T-helper 2 cell treated with Interferon-gamma antibody and Interleukin-4, amounts not matched to agents 5 μg/mL and 100 μg/mL, for 36 hours (primary cell): ENCODE data around the gene SHISAL1.

Source experiments
- DNase-seq: peaks from one replicate; pipeline ENCODE4 v3.0.0; 2021; ENCODE audit warnings: low spot score
- H3K27ac Mint-ChIP-seq: one replicate; pipeline ENCODE4 v1.8.0; 2021; ENCODE audit warnings: mild to moderate bottlenecking, mixed read lengths
- H3K27me3 Mint-ChIP-seq: one replicate; pipeline ENCODE4 v1.8.0; 2021; ENCODE audit warnings: low read depth, mixed read lengths
- H3K36me3 Mint-ChIP-seq: one replicate; pipeline ENCODE4 v1.8.0; 2021; ENCODE audit warnings: low read depth, mixed read lengths
- H3K4me1 Mint-ChIP-seq: one replicate; pipeline ENCODE4 v1.8.0; 2021; ENCODE audit warnings: low read depth, mixed read lengths
- H3K4me3 Mint-ChIP-seq: one replicate; pipeline ENCODE4 v1.8.0; 2022; ENCODE audit warnings: mild to moderate bottlenecking, moderate library complexity, mixed read lengths
- H3K9me3 Mint-ChIP-seq: one replicate; pipeline ENCODE4 v1.8.0; 2021; ENCODE audit warnings: mixed read lengths

Gene SHISAL1

DNA sequence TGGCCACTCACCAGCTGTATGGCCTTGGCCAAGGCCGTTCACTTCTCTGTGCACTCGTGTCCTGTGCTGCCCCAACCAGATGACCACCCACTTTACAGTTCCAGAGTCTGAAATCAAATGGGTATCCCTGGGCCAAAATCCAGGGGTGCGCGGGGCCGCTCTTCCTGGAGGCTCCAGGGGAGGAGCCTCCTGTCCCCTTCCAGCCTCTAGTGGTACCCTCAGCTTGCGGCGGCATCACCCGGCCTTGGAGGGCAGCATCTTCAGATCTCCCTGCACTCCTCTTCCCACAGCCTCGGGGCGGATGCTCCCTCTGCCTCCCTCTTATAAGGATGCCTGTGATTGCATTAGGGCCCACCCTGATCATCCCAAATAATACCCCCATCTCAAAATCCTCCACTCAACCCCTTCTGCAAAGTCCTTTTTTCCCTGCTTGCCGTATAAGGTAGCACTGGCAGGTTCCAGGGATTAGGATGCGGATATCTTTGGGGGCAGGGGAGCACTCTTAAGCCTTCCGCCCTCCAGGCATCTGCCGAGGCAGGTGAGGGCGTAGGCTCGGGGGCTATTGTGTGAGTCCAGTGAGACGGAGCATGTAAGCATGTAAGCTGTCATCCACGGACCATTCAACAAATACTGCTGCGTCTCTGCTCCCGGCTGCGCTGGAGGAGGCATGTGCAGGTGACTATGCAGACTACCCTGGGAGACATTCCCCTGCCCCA lies 24.4 kb upstream of the SHISAL1 start:
- H3K27ac Mint-ChIP-seq: no peak overlapping the region
- DNase-seq: no peak
- no peaks in the 10 kb centered on the region for H3K9me3 Mint-ChIP-seq
- no peaks in the 10 kb centered on the region for H3K4me1 Mint-ChIP-seq
- H3K27me3 Mint-ChIP-seq: peaks cover 10% of the 10 kb centered on the region
- no peak overlapping the region for H3K4me3 Mint-ChIP-seq
- H3K36me3 Mint-ChIP-seq: no peaks in the 10 kb centered on the region

DNA sequence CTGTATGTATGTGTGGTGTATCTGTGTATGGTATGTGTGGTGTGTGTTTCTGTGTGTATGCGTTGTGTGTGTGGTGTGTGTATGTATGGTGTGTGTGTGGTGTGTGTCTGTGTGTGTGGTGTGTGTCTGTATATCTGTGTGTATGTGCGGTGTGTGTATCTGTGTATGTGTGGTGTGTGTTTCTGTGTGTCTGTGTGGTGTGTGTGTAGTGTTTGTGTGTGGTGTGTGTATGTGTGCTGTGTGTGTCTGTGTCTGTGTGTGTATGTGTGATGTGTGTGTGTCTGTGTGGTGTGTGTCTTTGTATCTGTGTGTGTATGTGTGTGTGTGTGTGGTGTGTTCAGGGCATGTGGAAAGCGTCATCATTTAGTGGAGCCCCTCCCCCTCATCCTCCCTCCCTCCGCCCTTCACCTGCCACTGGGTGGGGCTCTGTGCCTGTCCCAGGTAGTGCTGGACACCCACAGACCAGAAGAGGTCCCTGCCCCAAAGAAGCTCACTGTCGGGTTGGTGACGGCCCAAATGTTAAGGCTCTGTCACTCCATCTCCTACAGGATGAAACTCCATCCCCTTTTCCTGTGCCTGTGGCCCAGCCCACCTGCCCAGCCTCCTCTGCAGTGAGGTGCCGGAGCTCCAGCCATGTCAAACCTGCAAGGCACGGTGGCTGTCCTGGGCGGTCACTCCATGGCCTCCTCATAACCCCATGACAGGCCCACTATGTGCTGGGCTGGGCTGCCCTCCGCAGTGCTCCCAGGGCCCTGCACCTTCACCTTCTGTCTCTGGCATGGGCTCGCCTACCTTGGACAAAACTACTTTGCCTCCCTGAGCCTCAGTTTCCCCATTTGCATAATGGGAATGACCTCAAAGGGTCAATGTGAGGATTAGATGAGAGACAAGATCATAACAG lies 23.4 kb upstream of the SHISAL1 start:
- Mint-ChIP-seq H3K4me3 (no peak overlapping the region), H3K4me1 (no peaks in the 10 kb centered on the region), H3K9me3 (no peaks in the 10 kb centered on the region), H3K36me3 (no peaks in the 10 kb centered on the region), H3K27me3 (peaks cover 13% of the 10 kb centered on the region), H3K27ac (no peak overlapping the region)
- no peak for DNase-seq

GRCh38 chr22:44335066-44335839 lies 22.5 kb upstream of the SHISAL1 start:
- no peak for DNase-seq
- no peak overlapping the region for H3K4me3 Mint-ChIP-seq
- H3K27me3 Mint-ChIP-seq: peaks cover 16% of the 10 kb centered on the region
- no peaks in the 10 kb centered on the region for H3K4me1 Mint-ChIP-seq
- no peak overlapping the region for H3K27ac Mint-ChIP-seq
- no peaks in the 10 kb centered on the region for H3K36me3 Mint-ChIP-seq
- H3K9me3 Mint-ChIP-seq: no peaks in the 10 kb centered on the region

DNA sequence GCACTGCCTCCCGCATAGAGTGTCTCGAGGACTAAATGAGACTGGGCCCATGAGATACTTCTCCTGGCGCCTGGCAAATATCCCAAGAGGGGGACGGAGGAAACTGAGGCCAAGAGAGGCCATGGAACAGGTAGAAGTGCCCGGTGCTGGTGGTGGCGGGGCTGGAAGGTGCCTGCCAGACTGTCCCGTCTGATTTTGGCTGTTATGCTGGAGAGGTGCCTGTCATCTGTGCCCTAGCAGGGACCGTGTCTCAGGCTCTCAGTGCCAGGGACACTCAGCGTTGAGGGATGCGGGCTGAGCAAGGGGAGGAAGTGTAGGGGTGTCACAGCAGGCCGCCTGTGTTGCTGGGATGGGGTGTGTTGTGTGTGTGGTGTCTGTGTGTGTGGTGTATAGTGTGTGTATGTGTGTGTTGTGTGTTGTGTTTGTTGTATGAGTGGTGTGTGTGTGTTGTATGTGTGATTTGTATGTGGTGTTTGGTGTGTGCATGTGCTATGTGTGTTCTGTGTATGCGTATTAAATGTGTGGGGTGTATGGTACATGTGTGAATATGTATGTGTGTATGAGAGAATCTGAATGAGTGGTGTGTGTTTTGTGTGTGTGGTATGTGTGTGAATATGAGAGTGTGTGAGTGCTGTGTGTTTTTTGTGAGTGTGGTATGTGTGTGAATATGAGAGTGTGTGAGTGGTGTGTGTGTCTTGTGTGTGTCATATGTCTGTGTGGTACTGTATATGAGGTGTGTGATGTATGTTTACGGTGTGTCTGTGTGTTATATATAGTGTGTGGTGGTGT lies 21.3 kb upstream of the SHISAL1 start:
- Mint-ChIP-seq H3K27ac (no peak overlapping the region), H3K4me3 (no peak overlapping the region), H3K27me3 (peaks cover 28% of the 10 kb centered on the region), H3K4me1 (peaks cover 7% of the 10 kb centered on the region), H3K36me3 (no peaks in the 10 kb centered on the region), H3K9me3 (no peaks in the 10 kb centered on the region)
- no peak for DNase-seq

DNA sequence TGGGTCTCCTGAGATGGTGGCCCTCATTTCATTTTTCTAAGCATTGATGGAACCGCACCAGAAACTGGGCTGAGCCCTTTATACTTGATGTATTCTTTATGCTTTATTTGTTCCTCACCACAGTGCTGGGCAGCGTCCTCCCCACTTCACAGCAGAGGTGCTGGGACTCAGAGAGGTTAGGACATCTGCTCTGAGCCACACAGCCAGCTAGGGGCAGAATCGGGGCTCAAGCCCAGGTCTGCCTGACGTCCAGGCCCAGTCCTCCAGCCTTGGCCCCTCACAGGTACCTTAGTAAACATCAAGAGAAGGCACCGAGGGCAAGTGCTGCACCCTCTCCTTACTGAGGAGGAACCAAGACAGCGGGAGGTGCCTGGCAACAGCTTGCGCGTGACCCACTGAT lies 20.2 kb upstream of the SHISAL1 start:
- Mint-ChIP-seq H3K36me3 (no peaks in the 10 kb centered on the region), H3K27ac (no peak overlapping the region), H3K27me3 (peaks cover 35% of the 10 kb centered on the region), H3K9me3 (no peaks in the 10 kb centered on the region), H3K4me1 (peaks cover 8% of the 10 kb centered on the region), H3K4me3 (no peak overlapping the region)
- DNase-seq: no peak

- no peaks in the 10 kb centered on the region for H3K9me3 Mint-ChIP-seq
- no peak overlapping the region for H3K27ac Mint-ChIP-seq
- H3K36me3 Mint-ChIP-seq: no peaks in the 10 kb centered on the region
- DNase-seq: no peak
- H3K27me3 Mint-ChIP-seq: peaks cover 44% of the 10 kb centered on the region
- H3K4me1 Mint-ChIP-seq: peaks cover 8% of the 10 kb centered on the region
- peak overlapping the region; percentile 35 for H3K4me3 Mint-ChIP-seq
Measured at GRCh38 chr22:44331881-44332714, 19.3 kb upstream of the SHISAL1 start.

- peaks cover 9% of the 10 kb centered on the region for H3K4me1 Mint-ChIP-seq
- peaks cover 55% of the 10 kb centered on the region for H3K27me3 Mint-ChIP-seq
- H3K9me3 Mint-ChIP-seq: no peaks in the 10 kb centered on the region
- H3K27ac Mint-ChIP-seq: no peak overlapping the region
- no peak for DNase-seq
- H3K36me3 Mint-ChIP-seq: no peaks in the 10 kb centered on the region
- no peak overlapping the region for H3K4me3 Mint-ChIP-seq
Measured at GRCh38 chr22:44330744-44331660, 18.3 kb upstream of the SHISAL1 start.

DNA sequence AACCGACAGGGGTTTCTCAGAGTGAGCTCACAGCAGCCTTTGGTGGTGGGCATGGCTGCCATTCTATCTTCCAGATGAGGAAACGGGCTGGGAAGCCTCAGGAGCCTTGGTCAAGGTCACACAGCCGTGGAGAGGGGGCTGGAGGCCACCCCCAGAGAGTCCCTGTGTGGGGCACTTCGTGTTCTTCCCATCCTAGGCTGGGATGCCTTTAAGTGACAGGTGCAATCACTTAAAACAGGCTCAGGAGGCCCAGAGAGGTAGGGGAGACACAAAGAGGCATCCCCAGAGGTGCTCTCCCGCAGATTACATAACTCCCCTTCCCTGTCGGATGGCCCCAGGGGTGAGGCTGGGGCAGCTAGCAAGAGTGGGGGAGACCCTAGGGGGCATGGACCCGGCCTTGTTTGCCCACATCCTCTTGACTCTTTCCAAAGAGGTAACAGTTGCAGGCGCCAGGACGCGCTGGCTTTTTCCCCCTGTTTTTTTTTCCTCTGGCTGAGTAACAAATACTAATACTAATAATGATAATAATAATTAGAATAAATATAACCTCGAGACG lies 17.5 kb upstream of the SHISAL1 start:
- Mint-ChIP-seq H3K27me3 (peaks cover 61% of the 10 kb centered on the region), H3K27ac (no peak overlapping the region), H3K4me1 (peaks cover 11% of the 10 kb centered on the region), H3K4me3 (no peak overlapping the region), H3K9me3 (no peaks in the 10 kb centered on the region), H3K36me3 (no peaks in the 10 kb centered on the region)
- no peak for DNase-seq

DNA sequence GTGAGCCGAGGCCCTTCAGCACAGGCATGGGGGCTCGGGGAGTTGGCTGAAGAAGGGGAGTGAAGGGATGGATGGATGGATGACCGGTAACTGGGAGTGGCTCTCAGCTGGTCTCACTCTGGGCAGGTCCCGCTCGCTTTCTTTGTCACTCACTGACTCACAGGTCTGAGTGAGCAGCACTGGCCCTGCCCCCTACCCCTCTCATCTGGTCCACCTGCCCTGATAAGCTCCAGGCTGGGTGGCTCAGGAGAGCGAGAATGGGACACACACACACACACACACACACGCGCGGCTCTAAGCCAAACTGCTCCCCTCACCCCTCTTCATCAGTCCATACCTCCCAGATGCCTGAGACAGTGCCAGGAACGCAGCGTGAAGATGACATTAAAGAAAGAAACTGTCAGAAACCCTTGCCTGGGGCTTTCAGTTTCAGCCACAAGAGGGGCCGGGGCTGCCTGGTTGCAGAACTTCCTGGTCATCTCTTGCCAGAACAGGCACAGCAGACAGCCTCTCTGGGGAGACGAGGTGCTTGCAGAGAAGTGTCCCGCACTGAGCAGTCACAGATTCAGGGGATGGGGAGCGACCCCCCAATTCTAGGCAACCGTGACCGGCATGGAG lies 16.5 kb upstream of the SHISAL1 start:
- H3K9me3 Mint-ChIP-seq: no peaks in the 10 kb centered on the region
- peaks cover 11% of the 10 kb centered on the region for H3K4me1 Mint-ChIP-seq
- peak overlapping the region; percentile 44 for H3K4me3 Mint-ChIP-seq
- peak; percentile 43 for DNase-seq
- H3K27ac Mint-ChIP-seq: no peak overlapping the region
- peaks cover 63% of the 10 kb centered on the region for H3K27me3 Mint-ChIP-seq
- no peaks in the 10 kb centered on the region for H3K36me3 Mint-ChIP-seq

- H3K36me3 Mint-ChIP-seq: no peaks in the 10 kb centered on the region
- no peaks in the 10 kb centered on the region for H3K9me3 Mint-ChIP-seq
- H3K4me1 Mint-ChIP-seq: peaks cover 11% of the 10 kb centered on the region
- DNase-seq: no peak
- H3K4me3 Mint-ChIP-seq: peak overlapping the region; percentile 44
- no peak overlapping the region for H3K27ac Mint-ChIP-seq
- peaks cover 67% of the 10 kb centered on the region for H3K27me3 Mint-ChIP-seq
Measured at GRCh38 chr22:44328762-44329161, 16.0 kb upstream of the SHISAL1 start.

DNA sequence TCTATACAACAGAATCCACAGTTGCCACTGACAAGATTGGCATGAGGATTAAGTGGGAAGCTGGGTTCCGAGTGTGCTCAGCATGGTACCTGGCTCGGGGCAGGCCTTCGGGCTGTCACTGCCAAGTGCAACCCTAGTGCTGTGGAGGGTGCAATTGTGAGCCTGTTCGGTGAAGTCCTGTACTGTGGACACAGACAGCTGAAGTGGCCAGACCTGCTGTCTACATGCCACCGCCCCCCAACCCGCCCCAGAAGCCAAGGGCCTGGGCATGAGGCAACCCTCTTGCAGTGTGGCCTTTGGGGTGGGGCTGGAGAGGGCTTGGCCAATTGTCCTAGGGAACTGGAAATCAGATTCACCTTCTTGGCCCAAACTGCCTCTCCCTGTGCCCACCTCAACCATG lies 15.6 kb upstream of the SHISAL1 start:
- Mint-ChIP-seq H3K4me1 (peaks cover 11% of the 10 kb centered on the region), H3K27ac (no peak overlapping the region), H3K27me3 (peaks cover 70% of the 10 kb centered on the region), H3K4me3 (no peak overlapping the region), H3K36me3 (no peaks in the 10 kb centered on the region), H3K9me3 (no peaks in the 10 kb centered on the region)
- DNase-seq: no peak
